HepG2 (cell line): Measurements from ENCODE around the gene STK39. TPM values are rescaled to one million over a fixed set of nuclear protein-coding genes. Genes with fewer than 3 reads are reported as not detected.

Experiments
- ATAC-seq: fragments of 200-7000 bp; cut with Tn5 transposase; 3 replicates; pipeline ENCODE4 v1.9.1; 2020; ENCODE audit warnings: mild to moderate bottlenecking, moderate library complexity
- BruUV-seq: library from RNA; stranded (reverse); fragments of 400-500 nt; replicated peaks from 2 replicates; lab custom pipeline; 2021; lab: Mats Ljungman, UMichigan
- CTCF ChIA-PET: fragments of 300-600 bp; formaldehyde crosslinking; extraction: SDS; loops from one replicate; lab custom pipeline; 2021; ENCODE audit warnings: low total read pairs, inconsistent platforms, low intra/inter-chr PET ratio; lab: Yijun Ruan, JAX
- POLR2A ChIA-PET: fragments of 350-600 bp; sonication (Branson Sonifier 250); formaldehyde crosslinking; loops from one replicate; lab custom pipeline; 2020; ENCODE audit warnings: antibody characterized with exemption, inconsistent platforms; lab: Yijun Ruan, JAX
- DNase-seq: peaks from one replicate; pipeline ENCODE4 v3.0.0-alpha.2; 2015; ENCODE audit warnings: low spot score
- FAIRE-seq: peaks from 3 replicates; lab custom pipeline; 2011; peaks lifted over from hg19 to GRCh38; lab: Jason Lieb, UNC
- H2AFZ ChIP-seq: one replicate; pipeline ENCODE4 v1.6.1; 2011; ENCODE audit warnings: low read length, inconsistent platforms
- H3K27ac ChIP-seq: fragments of 300-600 bp; 3 replicates; pipeline ENCODE4 v1.8.0; 2011; ENCODE audit warnings: mixed run types, mild to moderate bottlenecking, mixed read lengths, low read length, inconsistent platforms; ENCODE audit not compliant: insufficient read depth; ENCODE audit errors: extremely low read length
- H3K27me3 ChIP-seq, 2 experiments: fragments of 200-600 bp in 1 of 2; 2 replicates in 1 of 2; 3 replicates in 1 of 2; pipeline versions ENCODE4 v1.6.0 to v1.8.0; 2011; ENCODE audit warnings: low read length in 2 of 2, mild to moderate bottlenecking in 2 of 2, moderate library complexity in 2 of 2, inconsistent platforms in 1 of 2; ENCODE audit not compliant: insufficient read depth in 2 of 2, control insufficient read depth in 1 of 2
- H3K36me3 ChIP-seq, 2 experiments: fragments of 200-600 bp in 1 of 2; replicated peaks in 1 of 2; 2 replicates in 1 of 2; 3 replicates in 1 of 2; pipeline versions ENCODE4 v1.5.1 to v1.8.0; 2011; ENCODE audit warnings: low read length in 2 of 2, inconsistent platforms in 1 of 2; ENCODE audit not compliant: insufficient read depth in 2 of 2, control insufficient read depth in 1 of 2
- H3K4me1 ChIP-seq: 2 replicates; pipeline ENCODE4 v1.5.1; 2012; ENCODE audit warnings: low read length, inconsistent platforms; ENCODE audit not compliant: insufficient read depth
- H3K4me2 ChIP-seq: 2 replicates; pipeline ENCODE4 v1.6.0; 2011; ENCODE audit warnings: low read depth, low read length, inconsistent platforms
- H3K4me3 ChIP-seq, 3 experiments: fragments of 200-600 bp in 1 of 3; sonication (generic), shearing (Covaris generic) in 1 of 3; replicated peaks in 1 of 3; 2 replicates each; pipeline ENCODE4 v1.5.1; 2011 to 2016; ENCODE audit warnings: low read length in 3 of 3, inconsistent platforms in 2 of 3, low read depth in 2 of 3, mild to moderate bottlenecking in 2 of 3, control low read depth in 1 of 3, mixed read lengths in 1 of 3; ENCODE audit not compliant: insufficient read depth in 1 of 3
- H3K79me2 ChIP-seq: one replicate; pipeline ENCODE4 v1.6.1; 2011; ENCODE audit warnings: low read length, inconsistent platforms; ENCODE audit not compliant: insufficient read depth
- H3K9ac ChIP-seq: 2 replicates; pipeline ENCODE4 v1.6.0; 2011; ENCODE audit warnings: mild to moderate bottlenecking, low read depth, low read length, inconsistent platforms; ENCODE audit not compliant: insufficient read depth
- H3K9me3 ChIP-seq: 2 replicates; pipeline ENCODE4 v1.5.1; 2012; ENCODE audit warnings: mild to moderate bottlenecking, low read length
- H4K20me1 ChIP-seq: 2 replicates; pipeline ENCODE4 v1.6.0; 2011; ENCODE audit warnings: inconsistent platforms, mild to moderate bottlenecking, low read length, moderate library complexity; ENCODE audit not compliant: insufficient read depth
- AFF4 ChIP-seq: sonication (generic); formaldehyde crosslinking; IDR thresholded peaks from 2 replicates; pipeline ENCODE4 v1.4.0; 2020; ENCODE audit warnings: missing genetic modification reagents
- CREM ChIP-seq, 2 experiments: sonication (generic) in 1 of 2; formaldehyde crosslinking in 1 of 2; IDR thresholded peaks; 2 replicates each; pipeline versions ENCODE4 v1.4.0 to v1.6.1; 2016 to 2020; ENCODE audit warnings: antibody characterized with exemption in 1 of 2, mild to moderate bottlenecking in 1 of 2, missing genetic modification reagents in 1 of 2
- ELF4 ChIP-seq: sonication (generic); formaldehyde crosslinking; IDR thresholded peaks from 2 replicates; pipeline ENCODE4 v1.5.0; 2020; ENCODE audit warnings: missing genetic modification reagents, mild to moderate bottlenecking, moderate library complexity, borderline replicate concordance
- FOXA3 ChIP-seq: IDR thresholded peaks from 2 replicates; pipeline ENCODE4 v1.6.1; 2016; ENCODE audit warnings: missing genetic modification reagents, missing compliant biosample characterization
- HOXA3 ChIP-seq: sonication (generic); formaldehyde crosslinking; IDR thresholded peaks from 2 replicates; pipeline ENCODE4 v1.5.0; 2020; ENCODE audit warnings: missing genetic modification reagents
- HOXA9 ChIP-seq: sonication (generic); formaldehyde crosslinking; IDR thresholded peaks from 2 replicates; pipeline ENCODE4 v1.8.1; 2022; ENCODE audit warnings: missing genetic modification reagents, mild to moderate bottlenecking, moderate library complexity, borderline replicate concordance
- KDM2A ChIP-seq: sonication (generic); formaldehyde crosslinking; IDR thresholded peaks from 2 replicates; pipeline ENCODE4 v1.4.0; 2020; ENCODE audit warnings: low read depth, missing genetic modification reagents, borderline replicate concordance
- KDM3A ChIP-seq: IDR thresholded peaks from 2 replicates; pipeline ENCODE4 v1.6.1; 2018; ENCODE audit warnings: low read depth, missing compliant biosample characterization
- POLR2A ChIP-seq, 2 experiments: IDR thresholded peaks; 2 replicates each; pipeline ENCODE4 v1.6.1; 2011; ENCODE audit warnings: low read depth in 2 of 2, low read length in 2 of 2, mild to moderate bottlenecking in 1 of 2, moderate library complexity in 1 of 2; ENCODE audit not compliant: insufficient read depth in 1 of 2
- SAFB2 ChIP-seq: sonication (generic); formaldehyde crosslinking; IDR thresholded peaks from 2 replicates; pipeline ENCODE4 v1.5.1; 2020; ENCODE audit warnings: missing genetic modification reagents, low read depth, mild to moderate bottlenecking, borderline replicate concordance
- SP1 ChIP-seq, 2 experiments: fragments of 450-650 bp in 1 of 2; sonication (generic) in 1 of 2; formaldehyde crosslinking in 1 of 2; IDR thresholded peaks; 2 replicates each; pipeline versions ENCODE4 v1.4.0 to v1.6.1; 2016 to 2020; ENCODE audit warnings: missing genetic modification reagents in 1 of 2
- STAT5B ChIP-seq: sonication (generic); formaldehyde crosslinking; IDR thresholded peaks from 2 replicates; pipeline ENCODE4 v1.4.0; 2020; ENCODE audit warnings: missing genetic modification reagents
- ZFP41 ChIP-seq: sonication (generic); formaldehyde crosslinking; IDR thresholded peaks from 2 replicates; pipeline ENCODE4 v1.4.0; 2020; ENCODE audit warnings: mild to moderate bottlenecking, missing genetic modification reagents, borderline replicate concordance
- ZNF614 ChIP-seq: IDR thresholded peaks from 2 replicates; pipeline ENCODE4 v1.6.1; 2018; ENCODE audit warnings: missing biosample characterization, missing genetic modification reagents, inconsistent platforms, borderline replicate concordance
- ZNF629 ChIP-seq: sonication (generic); formaldehyde crosslinking; conservative IDR thresholded peaks from 2 replicates; pipeline ENCODE4 v1.5.0; 2020; ENCODE audit warnings: missing genetic modification reagents
- ZNF737 ChIP-seq: sonication (generic); formaldehyde crosslinking; IDR thresholded peaks from 2 replicates; pipeline ENCODE4 v1.5.0; 2020; ENCODE audit warnings: missing genetic modification reagents, mild to moderate bottlenecking, borderline replicate concordance
- ZNF816 ChIP-seq: sonication (generic); formaldehyde crosslinking; IDR thresholded peaks from 2 replicates; pipeline ENCODE4 v1.8.0; 2022; ENCODE audit warnings: missing genetic modification reagents, mild to moderate bottlenecking, borderline replicate concordance
- in situ Hi-C: cut with HindIII; loops from 2 replicates; pipeline ENCODE4 v1.10.0; 2017; ENCODE audit warnings: low pct_unique_long_range_greater_than_20kb; ENCODE audit not compliant: extremely low pct_ligation_motif_present
- intact Hi-C: fragments of 100-400 bp; cut with micrococcal nuclease; formaldehyde crosslinking; loops from one replicate; pipeline ENCODE4 v1.10.0; 2022; ENCODE audit not compliant: unreplicated experiment
- polyA plus RNA-seq, 8 experiments: library from polyadenylated mRNA; depleted of rRNA in 3 of 8; stranded (reverse) in 7 of 8; unstranded in 1 of 8; fragments of >200 nt; fragmentation: Illumina TruSeq in 4 of 8; extraction: Trizol in 4 of 8; gene quantifications; 2 replicates each; pipeline versions ENCODE4 v1.2.1 to v1.2.3, GENCODE V29; 2011 to 2016; ENCODE audit warnings: low read depth in 4 of 8, missing spikeins in 1 of 8, mixed read lengths in 1 of 8; ENCODE audit not compliant: insufficient read depth in 1 of 8
- total RNA-seq, 5 experiments: library from RNA; depleted of rRNA; stranded (reverse); fragments of >200 nt; fragmentation: Illumina TruSeq; extraction: Trizol; gene quantifications; 2 replicates each; pipeline ENCODE4 v1.2.3, GENCODE V29; 2016; ENCODE audit warnings: low read depth in 1 of 5

STK39 gene
- total and polyA plus RNA-seq, 2 of the 13 experiments (the other 11 are each of a cell fraction or from before 2014, with no cell fraction given): 27.3 to 38.4 TPM

- TF ChIP-seq ZNF614 (no peak), AFF4 (peak; percentile 35; the same call in 1 of the 2 replicates), HOXA3 (CRISPR knock-in tag) (peak; percentile 60), SP1 (IDR thresholded peaks at IDR 0.05) (no peak), SP1 (CRISPR knock-in tag; IDR thresholded peaks at IDR 0.05) (no peak), HOXA9 (CRISPR knock-in tag) (peak; percentile 13; the same call in 1 of the 2 replicates), POLR2A (IDR thresholded peaks at IDR 0.05; ENCODE audit: insufficient read depth in 1 of 2, low read depth in 2 of 2, low read length in 2 of 2) (peak; percentile 41 to 51; a peak in 3 of 4 replicates)
Observed at GRCh38 chr2:168247341-168248261, at the start of gene STK39 (continued).

- Histone ChIP-seq H3K9ac (no peak overlapping the region), H3K4me3 (no peak overlapping the region), H3K79me2 (no peaks in the 10 kb centered on the region), H3K4me2 (no peak overlapping the region), H2AFZ (no peak overlapping the region), H3K27ac (no peak overlapping the region), H4K20me1 (no peaks in the 10 kb centered on the region), H3K36me3 (no peaks in the 10 kb centered on the region), H3K4me1 (no peaks in the 10 kb centered on the region), H3K27me3 (no peaks in the 10 kb centered on the region), H3K9me3 (no peaks in the 10 kb centered on the region)
- intact Hi-C loops: loop anchor here (2.0 kb wide), 1 partner anchor 158 kb away; no protein-coding TSS in a partner anchor
- ChIA-PET CTCF (no interaction called here), POLR2A (no interaction called here)
- TF ChIP-seq SAFB2 (CRISPR knock-in tag) (no peak), ELF4 (CRISPR knock-in tag) (no peak), KDM3A (CRISPR knock-in tag) (no peak), ZNF737 (no peak), KDM2A (CRISPR knock-in tag) (no peak), HOXA9 (CRISPR knock-in tag) (no peak), FOXA3 (no peak), ZNF629 (CRISPR knock-in tag) (no peak), ZFP41 (CRISPR knock-in tag) (no peak), STAT5B (CRISPR knock-in tag) (no peak), CREM (IDR thresholded peaks at IDR 0.05) (no peak), CREM (CRISPR knock-in tag; IDR thresholded peaks at IDR 0.05) (no peak), ZNF816 (CRISPR knock-in tag) (no peak)
- DNase-seq (no peak), ATAC-seq (no peak), FAIRE-seq (no peak)
- BruUV-seq: no TSS peak
- in situ Hi-C loops: no loop called here
Observed at GRCh38 chr2:168295051-168295450, 47.7 kb upstream of the STK39 start.
